ENCODE measurements around the gene BACE2. TPM values are rescaled to one million over a fixed set of nuclear protein-coding genes. Genes with fewer than 3 reads are reported as not detected.

The BACE2 gene
- total RNA-seq, 4 donors from 2014 or later: 30.5 to 43.3 (median 36.6) TPM

DNA sequence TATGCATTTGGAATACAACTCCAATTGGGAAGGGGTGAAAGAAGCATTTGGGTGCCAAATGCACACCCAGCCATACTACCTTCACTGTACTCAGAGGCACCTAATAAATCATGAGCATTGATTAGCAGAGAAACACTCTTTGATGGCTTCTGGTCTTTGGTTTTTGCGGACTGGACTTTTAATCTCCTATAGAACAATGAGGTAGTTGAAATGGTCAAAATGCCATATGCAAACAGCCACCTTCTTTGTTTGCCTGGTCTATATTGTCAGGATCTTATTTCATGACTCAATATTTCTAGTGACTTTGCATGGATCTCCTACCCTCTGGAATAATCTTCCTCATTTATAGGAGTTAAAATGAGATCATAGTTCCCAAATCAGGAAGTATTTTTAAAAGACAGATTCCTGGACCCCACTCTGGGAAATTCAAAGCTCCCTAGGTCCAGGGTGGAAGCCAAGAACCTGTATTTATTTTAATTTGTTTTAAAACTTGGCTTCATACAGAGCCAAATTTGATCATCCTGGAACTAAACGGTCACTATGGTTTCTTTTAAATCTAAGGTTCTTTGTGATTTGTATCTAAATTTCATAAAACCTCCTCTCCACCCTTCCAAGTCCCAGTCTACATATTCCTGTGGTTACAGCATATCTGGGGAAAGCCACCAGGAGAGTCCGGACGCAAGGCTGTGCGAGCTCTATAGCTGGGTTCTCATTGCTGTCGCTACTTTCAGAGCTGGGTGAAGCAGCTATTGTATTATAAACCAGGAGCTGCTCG, 157.4 kb downstream of the BACE2 start:
- H3K36me3 ChIP-seq: peaks cover 0 to 13% (median 0%) of the 10 kb centered on the region in 3 donors
- no peak overlapping the region for H3K27ac ChIP-seq
- no peak for DNase-seq
- TF ChIP-seq POLR2A (IDR thresholded peaks at IDR 0.05): no peak
- TF ChIP-seq, protein P1, sequence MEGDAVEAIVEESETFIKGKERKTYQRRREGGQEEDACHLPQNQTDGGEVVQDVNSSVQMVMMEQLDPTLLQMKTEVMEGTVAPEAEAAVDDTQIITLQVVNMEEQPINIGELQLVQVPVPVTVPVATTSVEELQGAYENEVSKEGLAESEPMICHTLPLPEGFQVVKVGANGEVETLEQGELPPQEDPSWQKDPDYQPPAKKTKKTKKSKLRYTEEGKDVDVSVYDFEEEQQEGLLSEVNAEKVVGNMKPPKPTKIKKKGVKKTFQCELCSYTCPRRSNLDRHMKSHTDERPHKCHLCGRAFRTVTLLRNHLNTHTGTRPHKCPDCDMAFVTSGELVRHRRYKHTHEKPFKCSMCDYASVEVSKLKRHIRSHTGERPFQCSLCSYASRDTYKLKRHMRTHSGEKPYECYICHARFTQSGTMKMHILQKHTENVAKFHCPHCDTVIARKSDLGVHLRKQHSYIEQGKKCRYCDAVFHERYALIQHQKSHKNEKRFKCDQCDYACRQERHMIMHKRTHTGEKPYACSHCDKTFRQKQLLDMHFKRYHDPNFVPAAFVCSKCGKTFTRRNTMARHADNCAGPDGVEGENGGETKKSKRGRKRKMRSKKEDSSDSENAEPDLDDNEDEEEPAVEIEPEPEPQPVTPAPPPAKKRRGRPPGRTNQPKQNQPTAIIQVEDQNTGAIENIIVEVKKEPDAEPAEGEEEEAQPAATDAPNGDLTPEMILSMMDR (IDR thresholded peaks at IDR 0.05): no peak
- H3K4me3 ChIP-seq: no peak overlapping the region
- H3K9me3 ChIP-seq: no peaks in the 10 kb centered on the region
- H3K27me3 ChIP-seq: no peaks in the 10 kb centered on the region
- H3K4me1 ChIP-seq: peaks cover 0 to 33% (median 4%) of the 10 kb centered on the region in 4 donors

DNA sequence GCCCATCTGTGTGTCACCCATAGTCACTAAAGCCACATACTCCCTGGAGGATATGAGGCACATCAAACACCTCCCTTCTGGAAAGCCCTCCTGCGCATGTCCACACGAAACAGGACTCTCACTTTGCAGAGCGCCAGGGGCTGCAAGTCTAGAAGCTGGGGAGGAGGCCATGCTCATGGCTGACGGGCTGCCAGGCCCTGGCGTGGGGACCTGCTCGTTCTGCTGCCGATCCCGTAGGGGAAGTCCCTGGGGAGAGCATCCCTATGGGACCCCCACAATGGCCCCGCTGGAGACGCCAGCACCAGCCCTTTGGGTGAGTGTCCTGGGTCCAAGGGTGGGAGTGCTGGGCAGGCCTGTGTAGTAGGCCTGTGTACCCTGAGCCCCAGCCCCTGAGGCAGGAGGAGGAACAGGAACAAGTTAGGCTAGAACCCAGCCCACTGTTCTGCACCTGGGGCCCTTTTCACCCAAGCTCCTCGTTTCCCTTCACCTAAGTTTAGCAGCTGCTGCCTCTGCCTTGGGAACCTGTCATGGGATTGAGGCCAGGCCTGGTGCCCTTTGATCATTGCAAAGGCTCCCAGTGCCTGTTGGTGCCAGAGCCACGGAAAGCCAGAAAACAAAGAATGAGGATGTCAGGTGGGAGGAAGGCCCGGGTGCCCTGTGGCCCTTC, 158.6 kb downstream of the BACE2 start:
- TF ChIP-seq, protein P1 (IDR thresholded peaks at IDR 0.05): no peak
- no peak for TF ChIP-seq POLR2A (IDR thresholded peaks at IDR 0.05)
- Histone ChIP-seq H3K4me1 (peaks cover 0 to 21% (median 4%) of the 10 kb centered on the region in 4 donors), H3K9me3 (no peaks in the 10 kb centered on the region), H3K27me3 (no peaks in the 10 kb centered on the region), H3K27ac (peak overlapping the region in 1 of 4 donors; percentile 25), H3K36me3 (peaks cover 0 to 13% (median 0%) of the 10 kb centered on the region in 3 donors), H3K4me3 (no peak overlapping the region)
- no peak for DNase-seq

DNA sequence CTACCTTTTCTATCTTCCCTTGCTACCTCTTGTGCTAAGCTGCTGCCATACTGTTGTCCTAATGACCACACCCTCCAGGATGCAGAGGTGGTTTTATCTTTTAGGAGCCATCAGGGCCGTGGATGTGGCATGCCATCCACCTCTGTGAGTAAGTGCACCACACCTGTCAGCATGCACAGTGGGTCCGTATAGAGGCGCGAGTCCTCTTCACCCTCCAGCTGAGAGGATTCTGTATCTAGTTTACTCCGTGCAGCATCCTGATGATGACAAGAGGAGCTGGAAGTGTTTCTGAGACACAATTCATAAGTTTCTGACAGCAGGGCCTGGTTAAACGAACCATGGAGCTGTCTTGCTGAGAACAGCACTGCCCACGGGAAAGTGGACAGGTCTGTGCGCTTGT, 159.8 kb downstream of the BACE2 start:
- no peak for TF ChIP-seq POLR2A (IDR thresholded peaks at IDR 0.05)
- TF ChIP-seq, protein P1 (IDR thresholded peaks at IDR 0.05): no peak
- Histone ChIP-seq H3K27me3 (no peaks in the 10 kb centered on the region), H3K27ac (no peak overlapping the region), H3K4me3 (no peak overlapping the region), H3K4me1 (peaks cover 0 to 11% (median 2%) of the 10 kb centered on the region in 4 donors), H3K9me3 (no peaks in the 10 kb centered on the region), H3K36me3 (peaks cover 0 to 13% (median 0%) of the 10 kb centered on the region in 3 donors)
- no peak for DNase-seq

- Histone ChIP-seq H3K27ac (no peak overlapping the region), H3K4me3 (no peak overlapping the region), H3K9me3 (no peaks in the 10 kb centered on the region), H3K36me3 (peaks cover 0 to 13% (median 0%) of the 10 kb centered on the region in 3 donors), H3K4me1 (peaks cover 0 to 9% (median 2%) of the 10 kb centered on the region in 4 donors), H3K27me3 (no peaks in the 10 kb centered on the region)
- no peak for DNase-seq
- TF ChIP-seq, protein P1 (IDR thresholded peaks at IDR 0.05): no peak
- TF ChIP-seq POLR2A (IDR thresholded peaks at IDR 0.05): no peak
Observed at GRCh38 chr21:41328660-41329607, 161.0 kb downstream of the BACE2 start.

Small RNA genes lying within 50 kb of the gene (small RNA-seq; reads per million reads assigned to genes)
- 0 reads per million in 2 donors for gene MIR3197

Other genes with a start within 250 kb of the BACE2 start
- gene FAM3B, start 148.6 kb downstream of the BACE2 start, total RNA-seq: 100 to 1,000 TPM in 3 of 4 donors, 10 to 100 TPM in 1; 49.5 to 323 (median 159) TPM
- 10 to 100 TPM; 13.7 to 39.6 (median 16.3) TPM for gene MX2, start 193.9 kb downstream of the BACE2 start, total RNA-seq